ENCODE results near the gene MLC1. TPM values are rescaled to one million over a fixed set of nuclear protein-coding genes. Genes with fewer than 3 reads are reported as not detected.

Gene MLC1
- total and polyA plus RNA-seq, 2 of the 4 experiments (the other 2 are of a cell fraction): 0.10 TPM; not detected in 1

DNA sequence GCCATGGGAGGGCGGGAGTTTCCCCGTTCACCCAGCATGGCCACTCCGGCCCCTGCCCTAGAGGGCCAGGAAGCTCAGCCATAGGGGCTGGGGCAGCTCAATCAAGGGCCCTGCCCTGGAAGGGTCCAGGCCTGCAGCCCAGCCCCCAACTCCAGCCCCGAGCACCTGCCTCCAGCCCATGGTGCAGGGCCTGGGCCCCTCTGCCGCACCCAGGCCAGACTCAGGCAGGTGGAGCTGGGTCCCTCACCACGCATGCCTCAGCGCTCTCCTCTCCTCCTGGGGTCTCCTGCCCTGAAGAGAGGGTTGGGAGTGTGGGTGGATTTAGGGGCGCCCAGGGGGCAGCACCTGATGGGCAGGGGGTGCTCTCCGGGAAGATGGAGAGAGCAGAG lies 13.1 kb downstream of the MLC1 start:
- Histone ChIP-seq H3K18ac (ENCODE audit: low read depth, low read length) (no peak overlapping the region), H2BK5ac (ENCODE audit: low read depth, low read length, poor library complexity, severe bottlenecking) (no peak overlapping the region), H3K79me1 (ENCODE audit: low read depth in 1 of 2, low read length in 2 of 2) (no peaks in the 10 kb centered on the region), H3K27ac (ENCODE audit: insufficient read depth, low read length) (no peak overlapping the region), H4K5ac (ENCODE audit: low read depth, low read length) (no peak overlapping the region), H2AK5ac (ENCODE audit: low read depth, low read length) (no peak overlapping the region), H4K8ac (ENCODE audit: low read depth in 2 of 2, low read length in 2 of 2) (no peak overlapping the region), H2BK120ac (ENCODE audit: low read depth, low read length) (no peak overlapping the region), H3K4me1 (ENCODE audit: control insufficient read depth, insufficient read depth, low read length) (no peaks in the 10 kb centered on the region), H3K23ac (ENCODE audit: low read depth, low read length) (no peak overlapping the region), H3K9me1 (ENCODE audit: insufficient read depth, low read length) (no peaks in the 10 kb centered on the region), H3K27me3 (ENCODE audit: control insufficient read depth, insufficient read depth, low read length) (peaks cover 3% of the 10 kb centered on the region; the same call in 1 of the 2 replicates), H3K56ac (ENCODE audit: extremely low read depth, insufficient read depth, low read length) (no peak overlapping the region), H3K36me3 (ENCODE audit: control insufficient read depth, insufficient read depth, low read length) (no peaks in the 10 kb centered on the region), H3K9ac (ENCODE audit: low read depth, low read length) (no peak overlapping the region), H3K9me3 (ENCODE audit: control insufficient read depth, insufficient read depth, low read length) (no peaks in the 10 kb centered on the region), H4K20me1 (ENCODE audit: insufficient read depth, low read length) (no peaks in the 10 kb centered on the region), H3K4me3 (ENCODE audit: insufficient read depth, low read depth, low read length) (no peak overlapping the region), H2AK9ac (replicated peaks; ENCODE audit: low read depth, low read length, poor library complexity) (no peak overlapping the region), H3K4ac (ENCODE audit: low read depth, low read length) (no peak overlapping the region), H2BK15ac (ENCODE audit: low read depth, low read length) (no peak overlapping the region), H3K4me2 (ENCODE audit: low read depth, low read length) (no peak overlapping the region), H2BK20ac (ENCODE audit: low read depth, low read length) (no peak overlapping the region), H3K14ac (replicated peaks; ENCODE audit: low read depth, low read length) (no peak overlapping the region), H2AFZ (replicated peaks; ENCODE audit: low read length, poor library complexity) (no peak overlapping the region), H4K91ac (ENCODE audit: insufficient read depth, low read depth, low read length) (no peak overlapping the region)
- 86% methylated on average over 5 of the region's 9 CpGs; no CpG with 5 or more reads in 1 of the 2 experiments for WGBS, 2 experiments (ENCODE audit: extremely low coverage in 2 of 2, insufficient read length in 1 of 2)
- POLR2A ChIA-PET (ENCODE audit: unreplicated experiment): no interaction called here
- intact Hi-C loops (cut with micrococcal nuclease) (no loop called here), in situ Hi-C loops (cut with MboI; ENCODE audit: low sequenced_read_pairs) (no loop called here), dilution Hi-C loops (cut with HindIII; ENCODE audit: low sequenced_read_pairs, unreplicated experiment) (no loop called here)
- ATAC-seq (ENCODE audit: low read depth): no peak
- DNase-seq: no peak
- BruUV-seq (replicated peaks): no TSS peak
- CTCF ChIA-PET: no interaction called here
- TF ChIP-seq ELK1 (IDR thresholded peaks at IDR 0.05; ENCODE audit: borderline replicate concordance, low read depth, low read length): no peak
- no peak for TF ChIP-seq CHD1 (IDR thresholded peaks at IDR 0.05; ENCODE audit: low read depth, low read length)
- TF ChIP-seq USF2 (IDR thresholded peaks at IDR 0.05; ENCODE audit: low read depth, low read length): no peak
- no peak for TF ChIP-seq MAZ (IDR thresholded peaks at IDR 0.05; ENCODE audit: borderline replicate concordance, low read depth, low read length)
- TF ChIP-seq CTCF (conservative IDR thresholded peaks at IDR 0.05; ENCODE audit: low read depth, low read length): no peak
- no peak for TF ChIP-seq POLR2A (IDR thresholded peaks at IDR 0.05; ENCODE audit: low read depth, low read length)
- TF ChIP-seq NFE2L2 (IDR thresholded peaks at IDR 0.05; ENCODE audit: low read depth, low read length): no peak
- TF ChIP-seq RFX5 (IDR thresholded peaks at IDR 0.05; ENCODE audit: low read depth, low read length): no peak
- TF ChIP-seq MAFK (IDR thresholded peaks at IDR 0.05; ENCODE audit: low read depth, low read length): no peak
